Chondrocyte (in vitro differentiated cells): Measurements from ENCODE around the gene ABLIM1. TPM values are rescaled to one million over a fixed set of nuclear protein-coding genes. Genes with fewer than 3 reads are reported as not detected.

Experiments used
- DNase-seq: peaks from one replicate; pipeline ENCODE4 v3.0.0; 2021; ENCODE audit warnings: mixed read lengths, low spot score
- H3K27ac Mint-ChIP-seq: one replicate; pipeline ENCODE4 v1.8.0; 2021; ENCODE audit warnings: mild to moderate bottlenecking, moderate library complexity, mixed read lengths; ENCODE audit not compliant: unreplicated experiment
- H3K27me3 Mint-ChIP-seq: 2 replicates; pipeline ENCODE4 v1.8.0; 2021; ENCODE audit warnings: low read depth, mixed read lengths
- H3K36me3 Mint-ChIP-seq: 2 replicates; pipeline ENCODE4 v1.8.0; 2021; ENCODE audit warnings: low read depth, mixed read lengths
- H3K4me1 Mint-ChIP-seq: 2 replicates; pipeline ENCODE4 v1.8.0; 2021; ENCODE audit warnings: low read depth, mild to moderate bottlenecking, mixed read lengths
- H3K4me3 Mint-ChIP-seq: one replicate; pipeline ENCODE4 v1.8.0; 2021; ENCODE audit warnings: mild to moderate bottlenecking, moderate library complexity, mixed read lengths; ENCODE audit not compliant: unreplicated experiment
- H3K9me3 Mint-ChIP-seq: 2 replicates; pipeline ENCODE4 v1.8.0; 2021; ENCODE audit warnings: low read depth, mixed read lengths
- CTCF ChIP-seq: fragments of 200-600 bp; sonication (generic); IDR thresholded peaks from 2 replicates; pipeline ENCODE4 v1.5.0; 2021; ENCODE audit warnings: antibody characterized with exemption, mild to moderate bottlenecking, moderate library complexity
- total RNA-seq: library from RNA; stranded (reverse); gene quantifications from 3 replicates; pipeline ENCODE4 v1.2.1, GENCODE V29; 2021

ABLIM1 gene
- total RNA-seq, 1 donor from 2014 or later: 15.7 TPM

GRCh38 chr10:114616103-114616502, 42.0 kb downstream of the ABLIM1 start:
- H3K27me3 Mint-ChIP-seq: no peaks in the 10 kb centered on the region

GRCh38 chr10:114615600-114616007, 42.5 kb downstream of the ABLIM1 start:
- Mint-ChIP-seq H3K27ac (no peak overlapping the region), H3K4me3 (no peak overlapping the region), H3K4me1 (peaks cover 15% of the 10 kb centered on the region), H3K36me3 (peaks cover 2% of the 10 kb centered on the region), H3K9me3 (no peaks in the 10 kb centered on the region), H3K27me3 (no peaks in the 10 kb centered on the region)
- no peak for TF ChIP-seq CTCF
- no peak for DNase-seq

More at GRCh38 chr10:114616103-114616502, 42.0 kb downstream of the ABLIM1 start:
- H3K4me1 Mint-ChIP-seq: peaks cover 20% of the 10 kb centered on the region
- H3K27ac Mint-ChIP-seq: no peak overlapping the region
- H3K4me3 Mint-ChIP-seq: no peak overlapping the region
- H3K36me3 Mint-ChIP-seq: peaks cover 2% of the 10 kb centered on the region
- DNase-seq: no peak
- H3K9me3 Mint-ChIP-seq: no peaks in the 10 kb centered on the region
- no peak for TF ChIP-seq CTCF

GRCh38 chr10:114613237-114613979, 44.7 kb downstream of the ABLIM1 start:
- Mint-ChIP-seq H3K4me3 (no peak overlapping the region), H3K27ac (no peak overlapping the region), H3K4me1 (no peaks in the 10 kb centered on the region), H3K9me3 (no peaks in the 10 kb centered on the region), H3K27me3 (no peaks in the 10 kb centered on the region), H3K36me3 (peaks cover 2% of the 10 kb centered on the region)
- no peak for TF ChIP-seq CTCF
- no peak for DNase-seq

GRCh38 chr10:114611617-114612016, 46.5 kb downstream of the ABLIM1 start:
- Mint-ChIP-seq H3K4me1 (peaks cover 5% of the 10 kb centered on the region), H3K36me3 (peaks cover 2% of the 10 kb centered on the region), H3K27me3 (no peaks in the 10 kb centered on the region), H3K9me3 (no peaks in the 10 kb centered on the region), H3K27ac (no peak overlapping the region), H3K4me3 (no peak overlapping the region)
- TF ChIP-seq CTCF: no peak
- DNase-seq: no peak

GRCh38 chr10:114609518-114610426, 48.3 kb downstream of the ABLIM1 start:
- TF ChIP-seq CTCF: no peak
- no peaks in the 10 kb centered on the region for H3K9me3 Mint-ChIP-seq
- H3K4me1 Mint-ChIP-seq: peaks cover 11% of the 10 kb centered on the region
- no peak overlapping the region for H3K27ac Mint-ChIP-seq
- no peaks in the 10 kb centered on the region for H3K27me3 Mint-ChIP-seq
- peaks cover 2% of the 10 kb centered on the region for H3K36me3 Mint-ChIP-seq
- no peak overlapping the region for H3K4me3 Mint-ChIP-seq
- DNase-seq: no peak
